K562 (cell line): ENCODE data around the gene CCDC148. TPM values are rescaled to one million over a fixed set of nuclear protein-coding genes. Genes with fewer than 3 reads are reported as not detected.

Experiments
- CEBPB ChIP-seq: fragments of 450-650 bp; IDR thresholded peaks from 2 replicates; pipeline ENCODE4 v1.6.1; 2016; ENCODE audit warnings: missing genetic modification characterization, missing compliant biosample characterization
- FOXK2 ChIP-seq, 2 experiments: fragments of 450-650 bp; IDR thresholded peaks in 1 of 2; conservative IDR thresholded peaks in 1 of 2; 2 replicates each; pipeline ENCODE4 v1.6.1; 2016; ENCODE audit warnings: low read depth in 2 of 2, mild to moderate bottlenecking in 1 of 2
- L3MBTL2 ChIP-seq: fragments of 450-650 bp; IDR thresholded peaks from 2 replicates; pipeline ENCODE4 v1.6.1; 2016; ENCODE audit warnings: mild to moderate bottlenecking, moderate library complexity
- polyA plus RNA-seq, 8 experiments: library from polyadenylated mRNA; depleted of rRNA in 4 of 8; stranded (reverse) in 5 of 8; unstranded in 3 of 8; fragments of >200 nt; fragmentation: Nextera tagmentation in 2 of 8; fragmentation: Illumina TruSeq in 1 of 8; extraction: Ambion mirVana in 2 of 8; extraction: Trizol in 1 of 8; gene quantifications; 2 replicates each; pipeline versions ENCODE4 v1.2.1 to v1.2.3, GENCODE V29; 2011 to 2014; ENCODE audit warnings: inconsistent platforms in 1 of 8, missing spikeins in 1 of 8
- total RNA-seq, 7 experiments: library from RNA; depleted of rRNA in 6 of 7; stranded (reverse); fragments of >200 nt in 6 of 7; fragmentation: Illumina TruSeq in 2 of 7; extraction: Trizol in 2 of 7; gene quantifications; 2 replicates each; pipeline versions ENCODE4 v1.2.1 to v1.2.3, GENCODE V29; 2011 to 2021; ENCODE audit warnings: low replicate concordance in 1 of 7
- TF ChIP-seq, protein P1 (sequence below): fragments of 450-650 bp; IDR thresholded peaks from 2 replicates; pipeline ENCODE4 v1.6.1; 2016; ENCODE audit warnings: mild to moderate bottlenecking, moderate library complexity

The CCDC148 gene
- total and polyA plus RNA-seq, 9 of the 15 experiments (the other 6 are each of a cell fraction or from before 2014, with no cell fraction given) = 0.10 to 1.4 (median 0.65) TPM

DNA sequence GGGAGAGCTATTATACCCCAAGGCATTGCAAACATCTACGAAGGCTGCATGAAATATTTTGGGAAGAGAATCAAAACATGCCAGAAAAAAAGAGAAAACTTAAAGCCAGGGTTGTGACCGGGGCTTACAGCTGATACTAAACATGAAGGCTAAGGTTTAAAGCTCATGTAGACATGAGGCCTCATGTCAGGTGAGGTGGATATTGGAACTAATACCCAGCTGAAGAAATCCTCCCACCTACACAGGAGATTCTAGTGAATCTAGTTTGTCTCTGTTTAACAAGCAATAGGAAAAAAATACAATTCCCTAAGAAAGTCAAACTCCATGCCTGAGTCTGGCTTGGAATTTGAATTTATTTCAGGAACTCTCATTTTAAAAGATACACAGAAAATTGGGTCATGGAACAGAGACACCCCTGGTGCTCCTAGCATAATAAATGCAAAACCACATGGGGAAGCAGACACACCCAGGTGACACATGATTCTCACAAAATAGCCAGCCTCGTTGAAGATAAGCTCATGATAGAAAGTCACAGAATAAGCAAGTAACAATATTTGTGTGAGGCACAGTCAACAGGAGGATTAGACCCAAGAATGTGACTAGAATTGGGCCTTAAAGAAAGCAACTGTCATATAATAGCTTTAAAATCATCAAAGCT lies 312.7 kb downstream of the CCDC148 start (continued):
- TF ChIP-seq, protein P1, sequence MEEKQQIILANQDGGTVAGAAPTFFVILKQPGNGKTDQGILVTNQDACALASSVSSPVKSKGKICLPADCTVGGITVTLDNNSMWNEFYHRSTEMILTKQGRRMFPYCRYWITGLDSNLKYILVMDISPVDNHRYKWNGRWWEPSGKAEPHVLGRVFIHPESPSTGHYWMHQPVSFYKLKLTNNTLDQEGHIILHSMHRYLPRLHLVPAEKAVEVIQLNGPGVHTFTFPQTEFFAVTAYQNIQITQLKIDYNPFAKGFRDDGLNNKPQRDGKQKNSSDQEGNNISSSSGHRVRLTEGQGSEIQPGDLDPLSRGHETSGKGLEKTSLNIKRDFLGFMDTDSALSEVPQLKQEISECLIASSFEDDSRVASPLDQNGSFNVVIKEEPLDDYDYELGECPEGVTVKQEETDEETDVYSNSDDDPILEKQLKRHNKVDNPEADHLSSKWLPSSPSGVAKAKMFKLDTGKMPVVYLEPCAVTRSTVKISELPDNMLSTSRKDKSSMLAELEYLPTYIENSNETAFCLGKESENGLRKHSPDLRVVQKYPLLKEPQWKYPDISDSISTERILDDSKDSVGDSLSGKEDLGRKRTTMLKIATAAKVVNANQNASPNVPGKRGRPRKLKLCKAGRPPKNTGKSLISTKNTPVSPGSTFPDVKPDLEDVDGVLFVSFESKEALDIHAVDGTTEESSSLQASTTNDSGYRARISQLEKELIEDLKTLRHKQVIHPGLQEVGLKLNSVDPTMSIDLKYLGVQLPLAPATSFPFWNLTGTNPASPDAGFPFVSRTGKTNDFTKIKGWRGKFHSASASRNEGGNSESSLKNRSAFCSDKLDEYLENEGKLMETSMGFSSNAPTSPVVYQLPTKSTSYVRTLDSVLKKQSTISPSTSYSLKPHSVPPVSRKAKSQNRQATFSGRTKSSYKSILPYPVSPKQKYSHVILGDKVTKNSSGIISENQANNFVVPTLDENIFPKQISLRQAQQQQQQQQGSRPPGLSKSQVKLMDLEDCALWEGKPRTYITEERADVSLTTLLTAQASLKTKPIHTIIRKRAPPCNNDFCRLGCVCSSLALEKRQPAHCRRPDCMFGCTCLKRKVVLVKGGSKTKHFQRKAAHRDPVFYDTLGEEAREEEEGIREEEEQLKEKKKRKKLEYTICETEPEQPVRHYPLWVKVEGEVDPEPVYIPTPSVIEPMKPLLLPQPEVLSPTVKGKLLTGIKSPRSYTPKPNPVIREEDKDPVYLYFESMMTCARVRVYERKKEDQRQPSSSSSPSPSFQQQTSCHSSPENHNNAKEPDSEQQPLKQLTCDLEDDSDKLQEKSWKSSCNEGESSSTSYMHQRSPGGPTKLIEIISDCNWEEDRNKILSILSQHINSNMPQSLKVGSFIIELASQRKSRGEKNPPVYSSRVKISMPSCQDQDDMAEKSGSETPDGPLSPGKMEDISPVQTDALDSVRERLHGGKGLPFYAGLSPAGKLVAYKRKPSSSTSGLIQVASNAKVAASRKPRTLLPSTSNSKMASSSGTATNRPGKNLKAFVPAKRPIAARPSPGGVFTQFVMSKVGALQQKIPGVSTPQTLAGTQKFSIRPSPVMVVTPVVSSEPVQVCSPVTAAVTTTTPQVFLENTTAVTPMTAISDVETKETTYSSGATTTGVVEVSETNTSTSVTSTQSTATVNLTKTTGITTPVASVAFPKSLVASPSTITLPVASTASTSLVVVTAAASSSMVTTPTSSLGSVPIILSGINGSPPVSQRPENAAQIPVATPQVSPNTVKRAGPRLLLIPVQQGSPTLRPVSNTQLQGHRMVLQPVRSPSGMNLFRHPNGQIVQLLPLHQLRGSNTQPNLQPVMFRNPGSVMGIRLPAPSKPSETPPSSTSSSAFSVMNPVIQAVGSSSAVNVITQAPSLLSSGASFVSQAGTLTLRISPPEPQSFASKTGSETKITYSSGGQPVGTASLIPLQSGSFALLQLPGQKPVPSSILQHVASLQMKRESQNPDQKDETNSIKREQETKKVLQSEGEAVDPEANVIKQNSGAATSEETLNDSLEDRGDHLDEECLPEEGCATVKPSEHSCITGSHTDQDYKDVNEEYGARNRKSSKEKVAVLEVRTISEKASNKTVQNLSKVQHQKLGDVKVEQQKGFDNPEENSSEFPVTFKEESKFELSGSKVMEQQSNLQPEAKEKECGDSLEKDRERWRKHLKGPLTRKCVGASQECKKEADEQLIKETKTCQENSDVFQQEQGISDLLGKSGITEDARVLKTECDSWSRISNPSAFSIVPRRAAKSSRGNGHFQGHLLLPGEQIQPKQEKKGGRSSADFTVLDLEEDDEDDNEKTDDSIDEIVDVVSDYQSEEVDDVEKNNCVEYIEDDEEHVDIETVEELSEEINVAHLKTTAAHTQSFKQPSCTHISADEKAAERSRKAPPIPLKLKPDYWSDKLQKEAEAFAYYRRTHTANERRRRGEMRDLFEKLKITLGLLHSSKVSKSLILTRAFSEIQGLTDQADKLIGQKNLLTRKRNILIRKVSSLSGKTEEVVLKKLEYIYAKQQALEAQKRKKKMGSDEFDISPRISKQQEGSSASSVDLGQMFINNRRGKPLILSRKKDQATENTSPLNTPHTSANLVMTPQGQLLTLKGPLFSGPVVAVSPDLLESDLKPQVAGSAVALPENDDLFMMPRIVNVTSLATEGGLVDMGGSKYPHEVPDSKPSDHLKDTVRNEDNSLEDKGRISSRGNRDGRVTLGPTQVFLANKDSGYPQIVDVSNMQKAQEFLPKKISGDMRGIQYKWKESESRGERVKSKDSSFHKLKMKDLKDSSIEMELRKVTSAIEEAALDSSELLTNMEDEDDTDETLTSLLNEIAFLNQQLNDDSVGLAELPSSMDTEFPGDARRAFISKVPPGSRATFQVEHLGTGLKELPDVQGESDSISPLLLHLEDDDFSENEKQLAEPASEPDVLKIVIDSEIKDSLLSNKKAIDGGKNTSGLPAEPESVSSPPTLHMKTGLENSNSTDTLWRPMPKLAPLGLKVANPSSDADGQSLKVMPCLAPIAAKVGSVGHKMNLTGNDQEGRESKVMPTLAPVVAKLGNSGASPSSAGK = 0 out of 2 replicates have a peak, but pooled peaks have one; percentile 37
- TF ChIP-seq L3MBTL2 (peak; percentile 18; the same call in 1 of the 2 replicates), CEBPB (tag) (no peak), FOXK2 (conservative IDR thresholded peaks at IDR 0.05 in 1 of 2, IDR thresholded peaks at IDR 0.05 in 1 of 2; ENCODE audit: low read depth in 2 of 2) (no peak)
